AG09309 (cell line): ENCODE results near the gene EPS15.

Experiments used
- DNase-seq: peaks from one replicate; pipeline ENCODE4 v3.0.0-alpha.2; 2010; ENCODE audit warnings: low read depth
- H3K4me3 ChIP-seq: 2 replicates; pipeline ENCODE4 v1.5.1; 2011; ENCODE audit warnings: mild to moderate bottlenecking, low read depth, low read length, moderate library complexity; ENCODE audit not compliant: control insufficient read depth
- CTCF ChIP-seq: IDR thresholded peaks from 2 replicates; pipeline ENCODE4 v1.5.1; 2011; ENCODE audit warnings: mild to moderate bottlenecking, low read depth, low read length, inconsistent platforms; ENCODE audit not compliant: insufficient read depth, control insufficient read depth; ENCODE audit errors: missing control alignments

The EPS15 gene

GRCh38 chr1:51422367-51423072 is 96.5 kb downstream of the EPS15 start:
- no peak overlapping the region for H3K4me3 ChIP-seq
- no peak for DNase-seq
- no peak for TF ChIP-seq CTCF

- no peak for TF ChIP-seq CTCF
- DNase-seq: no peak
- H3K4me3 ChIP-seq: no peak overlapping the region
Observed at GRCh38 chr1:51421964-51422363, 97.1 kb downstream of the EPS15 start.

GRCh38 chr1:51420867-51421627 is 98.0 kb downstream of the EPS15 start:
- H3K4me3 ChIP-seq: no peak overlapping the region
- no peak for TF ChIP-seq CTCF
- no peak for DNase-seq

- DNase-seq: no peak
- TF ChIP-seq CTCF: no peak
Observed at GRCh38 chr1:51418384-51418959, 100.6 kb downstream of the EPS15 start.

GRCh38 chr1:51417496-51418383 is 101.3 kb downstream of the EPS15 start:
- no peak for DNase-seq
- H3K4me3 ChIP-seq: no peak overlapping the region
- no peak for TF ChIP-seq CTCF

More at GRCh38 chr1:51418384-51418959, 100.6 kb downstream of the EPS15 start:
- no peak overlapping the region for H3K4me3 ChIP-seq

GRCh38 chr1:51416910-51417309 is 102.2 kb downstream of the EPS15 start:
- H3K4me3 ChIP-seq: no peak overlapping the region
- no peak for TF ChIP-seq CTCF
- no peak for DNase-seq
